GM11168 (cell line): ENCODE measurements around the gene CCBE1.

Source experiments
- in situ Hi-C: fragments of 300-500 bp; cut with MboI; formaldehyde crosslinking; loops from one replicate; pipeline ENCODE4 v1.12.0; 2022; ENCODE audit warnings: low sequenced_read_pairs; ENCODE audit not compliant: unreplicated experiment

The CCBE1 gene

DNA sequence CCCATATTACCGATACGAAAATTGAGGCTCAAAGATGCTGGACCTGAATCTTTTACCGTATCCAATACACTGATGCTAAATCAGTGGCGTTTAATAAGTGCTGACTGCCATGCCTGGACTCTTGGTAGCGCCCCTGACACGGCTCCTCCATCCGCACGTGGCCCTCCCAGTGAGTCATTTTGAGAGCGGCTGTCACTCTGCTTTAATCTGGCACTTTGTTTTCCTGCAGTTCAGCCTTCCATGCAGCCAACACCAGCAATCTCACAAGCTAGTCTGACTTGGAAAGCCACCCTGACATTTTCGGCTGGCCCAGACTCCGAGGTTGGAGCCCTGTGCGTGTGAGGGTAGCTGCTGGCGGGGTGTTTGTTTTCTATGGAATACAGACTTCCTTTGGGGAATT lies 183.0 kb downstream of the CCBE1 start:
- in situ Hi-C loops = no loop called here

GRCh38 chr18:59512025-59512755 lies 185.0 kb downstream of the CCBE1 start:
- in situ Hi-C loops = no loop called here

DNA sequence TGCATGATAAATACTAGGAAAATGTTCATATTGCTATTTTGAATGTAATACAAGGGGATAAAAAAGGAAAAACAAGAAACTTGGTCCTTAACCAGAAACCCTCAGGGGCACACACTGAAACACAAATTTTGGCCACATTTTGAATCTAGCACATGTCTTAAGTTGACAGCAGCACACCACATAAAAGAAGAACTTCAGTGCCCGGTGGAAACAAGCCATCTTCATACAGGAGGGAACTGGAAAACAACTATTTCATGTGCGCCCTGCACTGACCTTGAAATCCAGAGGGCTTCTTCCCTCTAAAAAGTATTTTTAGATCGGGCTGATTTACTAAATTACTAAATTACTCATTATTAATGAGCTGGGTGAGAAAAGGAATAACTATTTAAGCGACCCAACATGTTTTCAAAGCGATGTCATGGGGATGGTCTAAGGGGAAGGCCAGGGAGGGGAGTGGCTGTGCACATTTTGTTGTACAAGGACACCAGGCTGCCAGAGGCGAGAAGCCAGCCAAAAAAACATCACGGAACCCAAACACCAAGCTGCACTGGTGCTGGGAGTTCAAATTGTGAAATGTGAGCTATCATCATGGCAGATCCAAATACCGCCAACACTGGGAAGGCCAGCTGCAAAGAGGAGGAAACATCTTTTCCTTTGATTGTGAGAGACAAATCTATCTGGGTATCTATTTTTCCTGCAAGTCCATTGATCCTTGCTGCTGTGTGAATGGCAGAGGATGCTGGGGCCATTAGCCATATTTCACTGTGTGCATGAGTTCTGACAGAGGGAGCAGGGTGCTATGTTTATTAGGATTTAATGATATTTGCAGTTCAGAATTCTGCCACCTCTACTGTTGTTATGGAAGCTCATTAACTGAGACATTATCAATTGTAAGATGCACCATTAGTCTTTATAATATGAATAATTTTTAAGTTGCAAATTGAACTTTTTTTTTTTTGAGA lies 187.5 kb downstream of the CCBE1 start:
- in situ Hi-C loops = no loop called here

DNA sequence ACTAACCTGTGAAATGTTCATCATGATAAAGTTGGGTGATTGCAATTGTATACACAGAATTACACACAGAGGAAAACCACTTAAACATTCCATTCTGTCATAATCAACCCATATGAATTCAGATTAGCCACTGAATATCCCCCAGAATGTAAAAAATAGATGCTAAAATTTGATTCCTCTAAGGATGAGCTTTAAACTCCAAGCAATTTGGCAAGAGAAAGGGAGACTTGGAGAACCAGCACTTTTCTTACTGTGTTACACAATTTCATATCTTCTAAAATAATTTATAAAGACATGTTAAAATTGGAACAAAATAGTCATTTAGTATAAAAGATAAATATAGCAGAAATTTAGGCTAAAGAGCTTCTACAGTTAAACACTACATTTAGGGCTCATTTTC lies 191.9 kb downstream of the CCBE1 start:
- in situ Hi-C loops = no loop called here

DNA sequence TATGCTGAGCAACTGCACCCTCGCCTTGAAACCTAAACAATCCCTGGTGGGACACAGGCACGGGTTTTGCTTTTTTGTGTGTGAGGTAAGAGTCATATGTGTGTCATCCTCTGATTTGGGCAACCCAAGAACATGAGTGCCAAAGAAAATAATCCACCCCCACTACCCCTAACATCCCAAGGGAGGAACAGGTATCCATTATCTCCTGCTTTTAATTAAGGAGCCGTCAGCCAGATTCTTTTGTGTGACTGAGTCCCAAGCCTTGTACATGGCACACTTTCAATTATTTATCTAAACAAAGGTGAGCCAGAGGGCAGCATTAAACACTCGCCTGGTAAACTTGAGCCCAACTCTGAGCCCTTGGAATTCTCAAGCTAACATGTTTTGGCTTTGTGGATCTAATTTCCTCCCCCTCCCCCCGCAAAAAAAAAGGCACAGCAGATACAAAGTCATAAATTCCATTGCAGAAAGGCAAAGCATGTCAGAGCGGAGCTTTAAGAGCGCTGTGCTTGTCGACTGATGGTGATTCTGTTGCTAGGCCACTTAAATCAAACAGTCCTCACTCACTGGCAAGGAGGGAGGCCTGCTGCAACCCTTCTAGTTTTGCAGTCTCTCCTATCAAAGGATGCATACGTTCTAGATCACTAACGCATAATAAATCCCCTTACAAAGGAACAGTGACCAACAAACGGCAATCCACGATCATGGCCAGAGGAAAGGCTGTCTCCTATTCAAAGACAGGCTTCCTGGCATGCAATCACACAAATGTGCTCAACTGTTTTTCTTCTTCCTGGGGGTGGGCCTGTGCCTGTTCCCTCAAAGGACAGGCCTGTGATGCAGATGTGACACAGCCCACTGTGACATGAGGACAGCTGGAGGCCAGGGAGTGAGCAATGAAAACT lies 194.7 kb downstream of the CCBE1 start:
- in situ Hi-C loops = no loop called here

- in situ Hi-C loops = no loop called here
These were observed 195.3 kb downstream of the CCBE1 start for GRCh38 chr18:59501920-59502273.

DNA sequence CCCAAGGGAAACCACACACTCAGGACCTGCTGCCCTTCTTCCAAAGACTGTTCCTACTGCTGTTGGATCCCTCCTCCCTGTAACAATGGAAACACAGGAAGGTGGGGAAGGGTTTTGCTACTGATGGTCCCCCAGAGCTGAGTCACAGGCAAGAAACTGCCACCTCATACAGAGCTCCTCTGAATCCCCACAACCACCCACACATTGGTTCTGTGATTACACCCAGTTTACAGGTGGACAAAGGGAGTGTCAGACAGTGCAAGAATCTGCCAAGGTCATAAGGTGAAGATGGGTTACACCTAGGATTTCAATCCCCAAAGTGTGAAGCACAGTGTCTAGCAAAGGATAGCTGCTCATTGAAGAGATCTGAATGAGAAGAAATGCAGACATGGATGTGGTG lies 196.5 kb downstream of the CCBE1 start:
- in situ Hi-C loops = no loop called here

DNA sequence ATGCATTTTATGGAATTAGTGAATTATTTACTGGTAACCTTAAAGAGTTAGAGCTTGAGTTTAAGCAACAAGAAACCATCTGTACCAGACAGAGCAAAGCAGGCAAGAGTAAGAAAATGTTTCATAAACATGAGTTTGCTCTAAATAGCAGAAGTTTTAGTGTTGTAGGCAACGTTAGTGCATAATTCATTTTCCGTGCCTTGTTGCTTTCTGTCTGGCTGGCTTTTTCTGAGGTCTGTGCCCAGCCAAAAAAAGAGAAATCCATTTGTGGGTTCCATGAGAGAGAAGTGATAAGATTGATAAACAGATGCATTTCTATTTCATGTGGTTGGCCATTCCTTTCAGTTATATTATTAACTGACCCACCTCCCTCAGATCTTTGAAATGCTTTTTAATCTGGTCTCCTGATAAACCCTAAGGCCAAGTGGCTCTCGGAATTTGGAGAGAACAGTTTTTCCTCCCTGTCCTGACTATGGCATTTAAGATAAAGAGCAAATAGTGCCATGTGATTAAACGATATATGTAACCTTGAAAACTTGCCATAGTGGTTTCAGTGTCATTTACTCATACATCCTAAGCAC lies 198.6 kb downstream of the CCBE1 start:
- in situ Hi-C loops = no loop called here

DNA sequence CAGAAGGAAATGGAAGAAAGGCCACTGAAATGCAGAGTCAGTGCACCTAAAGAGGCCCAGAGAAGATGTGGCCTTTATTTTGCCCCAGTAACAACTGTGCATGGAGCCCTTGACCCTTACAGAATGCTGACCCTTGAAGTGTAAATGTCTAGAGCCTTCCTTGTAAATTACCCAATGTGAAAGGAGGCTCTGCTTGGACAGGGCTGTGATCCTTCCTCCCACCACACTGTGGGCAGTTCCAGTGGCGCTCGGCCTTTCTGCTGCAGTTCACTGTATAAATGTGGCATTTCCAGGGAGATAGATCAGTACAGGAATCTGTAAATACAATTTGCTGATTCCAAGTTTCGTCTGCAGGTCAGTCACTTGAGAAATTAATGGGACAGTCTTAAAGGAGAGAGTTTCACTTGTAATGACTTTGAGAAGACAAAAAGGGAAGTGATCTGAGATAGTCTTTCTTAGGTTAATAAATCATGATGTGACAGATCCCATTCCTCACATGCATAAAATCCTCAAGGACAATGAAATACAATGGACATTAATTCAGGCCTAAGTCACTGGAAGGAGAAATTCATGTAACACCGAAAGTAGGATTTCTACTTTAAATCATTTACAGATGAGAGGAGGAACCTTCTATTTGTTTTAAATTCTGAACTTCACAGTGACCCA lies 204.3 kb downstream of the CCBE1 start:
- in situ Hi-C loops = no loop called here

GRCh38 chr18:59488899-59489298 lies 208.3 kb downstream of the CCBE1 start:
- in situ Hi-C loops = no loop called here

- in situ Hi-C loops = no loop called here
These were observed 211.8 kb downstream of the CCBE1 start for GRCh38 chr18:59485382-59485781.

DNA sequence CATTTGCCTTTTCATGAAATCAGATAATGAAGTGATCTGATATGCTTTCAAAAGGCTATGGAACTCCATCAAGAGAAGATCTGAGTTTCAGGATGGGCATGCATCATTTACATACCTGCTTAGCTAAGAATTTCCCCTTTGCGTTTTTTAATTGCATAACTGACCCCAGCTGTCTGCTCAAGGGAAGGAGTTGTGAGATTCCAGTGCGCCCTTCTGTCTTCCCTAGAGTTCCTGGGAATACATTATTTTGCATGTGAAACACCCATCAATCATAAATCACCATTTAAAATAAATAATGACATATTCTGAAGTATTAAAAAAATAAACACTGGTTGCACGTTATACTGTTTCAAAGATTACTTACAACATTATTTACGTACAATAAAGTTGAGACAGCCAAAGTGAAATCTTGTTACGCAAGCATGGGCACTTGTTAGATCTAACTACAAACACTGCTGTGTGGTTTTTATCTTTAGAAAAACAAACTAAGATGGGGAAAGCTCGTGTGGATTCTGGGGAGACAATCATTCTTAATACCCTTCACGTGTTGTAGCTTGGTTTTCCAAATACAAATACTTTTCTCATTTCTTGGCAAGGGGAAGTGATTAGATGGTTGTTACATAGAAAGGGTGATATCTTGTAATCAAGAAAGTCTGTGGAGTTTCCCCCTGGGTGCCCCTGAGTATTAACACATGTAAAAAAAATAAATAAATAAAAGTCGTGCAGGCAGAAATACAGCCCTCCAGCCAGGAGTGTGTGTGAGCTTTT lies 212.5 kb downstream of the CCBE1 start:
- in situ Hi-C loops = no loop called here

DNA sequence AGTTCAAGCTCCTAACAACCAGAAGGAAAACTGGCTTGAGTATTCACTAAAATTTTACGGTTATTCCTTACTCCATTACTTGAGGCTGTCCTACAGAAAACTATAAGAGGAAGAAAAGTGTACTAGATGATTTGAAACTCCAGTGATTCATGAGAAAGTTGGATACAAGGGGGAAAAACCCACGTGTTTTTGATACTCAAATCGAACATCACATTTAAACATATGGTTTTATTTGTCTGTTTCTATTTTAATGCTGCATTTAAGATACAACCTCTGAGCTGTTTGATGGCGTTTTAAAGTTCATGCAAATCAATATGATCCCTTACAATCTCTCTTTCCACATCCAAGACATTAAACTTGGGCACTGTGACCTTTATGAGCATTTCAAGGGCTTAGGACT lies 213.1 kb downstream of the CCBE1 start:
- in situ Hi-C loops = no loop called here

DNA sequence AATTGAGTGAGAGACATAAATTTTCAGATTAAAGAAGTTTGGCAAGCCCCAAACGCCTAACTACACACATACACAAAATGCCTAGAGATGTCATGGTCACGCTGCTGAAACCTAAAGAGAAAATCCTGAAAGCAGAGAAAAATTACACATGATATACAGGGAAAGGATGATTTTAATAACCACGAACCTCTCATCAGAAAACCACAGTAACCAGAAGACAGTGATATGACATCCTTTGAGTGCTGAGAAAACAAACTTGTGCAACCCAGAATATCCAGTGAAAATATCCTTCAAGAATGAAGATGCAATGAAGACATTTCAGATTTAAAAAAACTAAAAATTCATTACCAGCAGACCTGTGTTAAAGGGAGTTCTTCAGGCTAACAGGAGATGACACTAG lies 215.8 kb downstream of the CCBE1 start:
- in situ Hi-C loops = no loop called here

- in situ Hi-C loops = no loop called here
These were observed 217.4 kb downstream of the CCBE1 start for GRCh38 chr18:59479776-59480175.

DNA sequence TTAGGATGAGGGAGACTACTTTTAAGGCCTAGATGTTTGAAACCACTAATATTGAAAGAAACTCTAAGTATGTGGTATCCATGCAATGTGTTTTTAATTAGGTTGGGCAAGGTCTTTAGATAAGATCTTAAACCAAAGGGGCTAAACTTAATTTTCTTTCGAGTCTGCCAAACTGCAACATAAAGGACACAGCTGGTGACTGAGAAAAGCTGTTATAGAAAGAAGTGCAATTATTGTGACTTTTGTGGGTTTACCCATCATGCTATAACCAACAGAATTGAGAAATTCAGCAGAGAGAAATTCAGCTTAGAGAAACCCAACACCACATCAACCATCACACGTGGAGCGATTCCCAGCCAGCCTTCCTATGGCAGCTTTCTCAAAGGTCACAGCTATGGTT lies 218.6 kb downstream of the CCBE1 start:
- in situ Hi-C loops = no loop called here

DNA sequence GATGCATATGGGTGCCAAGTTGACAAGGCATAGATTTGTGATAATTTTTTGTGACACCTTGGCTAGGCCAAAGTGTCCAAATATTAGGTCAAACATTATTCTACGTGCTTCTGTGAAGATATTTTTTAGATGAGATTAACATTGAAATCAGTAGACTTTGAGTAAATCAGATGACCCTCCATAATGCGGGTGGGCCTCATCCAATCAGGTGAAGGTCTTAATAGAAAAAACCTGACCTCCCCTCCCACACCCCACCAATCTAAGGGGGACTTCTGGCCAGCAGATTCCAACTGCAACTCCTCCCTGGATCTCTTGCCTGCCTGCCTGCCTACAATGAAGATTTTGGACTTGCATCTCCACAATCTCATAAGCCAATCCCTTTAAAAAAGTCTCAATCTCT lies 219.4 kb downstream of the CCBE1 start:
- in situ Hi-C loops = no loop called here

DNA sequence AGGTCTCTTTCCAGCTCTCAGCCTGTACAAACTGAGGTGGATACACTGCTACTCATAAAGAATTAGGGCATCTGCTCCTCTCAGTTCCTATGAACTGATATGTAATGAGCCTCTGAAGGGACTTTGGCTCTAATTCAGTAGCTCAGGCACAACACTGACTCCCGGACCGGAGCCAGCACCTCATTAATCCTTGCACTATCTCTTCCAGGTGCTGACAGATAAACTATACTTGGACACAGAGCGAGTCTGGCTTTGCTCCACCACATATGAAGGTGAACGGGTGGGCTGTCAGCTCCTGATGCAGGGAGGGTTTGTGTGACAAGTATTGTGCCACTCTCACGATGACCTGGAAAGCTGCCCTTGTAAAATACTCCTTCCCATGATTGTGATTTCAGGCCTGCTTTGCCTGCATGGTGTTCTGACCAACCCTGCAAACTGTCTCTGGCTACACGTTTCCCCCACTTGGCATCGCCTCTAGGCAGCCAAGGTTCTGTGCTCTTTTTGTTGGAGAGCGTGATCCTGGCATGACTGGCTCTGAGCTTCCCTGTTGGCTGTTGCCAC lies 226.6 kb downstream of the CCBE1 start:
- in situ Hi-C loops = loop anchor here (25.0 kb wide), 1 partner anchor 342 kb away; no protein-coding TSS in a partner anchor
